IMR-90 (cell line): ENCODE results near the gene OAS3. TPM values are rescaled to one million over a fixed set of nuclear protein-coding genes. Genes with fewer than 3 reads are reported as not detected.

Experiments
- ATAC-seq: fragments of 200-7000 bp; cut with Tn5 transposase; 2 replicates; pipeline ENCODE4 v1.9.1; 2020; ENCODE audit warnings: low read depth, mild to moderate bottlenecking, moderate library complexity
- BruUV-seq: library from RNA; stranded (reverse); fragments of 400-500 nt; replicated peaks from 2 replicates; lab custom pipeline; 2021; lab: Mats Ljungman, UMichigan
- CTCF ChIA-PET: fragments of 300-600 bp; formaldehyde crosslinking; extraction: SDS; loops from one replicate; lab custom pipeline; 2021; ENCODE audit warnings: antibody characterized with exemption; lab: Yijun Ruan, JAX
- POLR2A ChIA-PET: fragments of 300-600 bp; sonication (Branson Sonifier 250); formaldehyde crosslinking; loops from one replicate; lab custom pipeline; 2022; ENCODE audit warnings: antibody characterized with exemption; ENCODE audit not compliant: unreplicated experiment; lab: Charles Lee
- DNase-seq: peaks from one replicate; pipeline ENCODE4 v3.0.0; 2013
- H2AFZ ChIP-seq: replicated peaks from 2 replicates; pipeline ENCODE3; 2013; ENCODE audit warnings: low read length, mild to moderate bottlenecking; ENCODE audit not compliant: poor library complexity
- H2AK5ac ChIP-seq: 2 replicates; pipeline ENCODE4 v1.6.1; 2013; ENCODE audit warnings: low read depth, low read length, inconsistent platforms
- H2AK9ac ChIP-seq: replicated peaks from 2 replicates; pipeline ENCODE3; 2013; ENCODE audit warnings: mild to moderate bottlenecking, low read depth, low read length, moderate library complexity; ENCODE audit not compliant: poor library complexity
- H2BK120ac ChIP-seq: 2 replicates; pipeline ENCODE4 v1.6.1; 2013; ENCODE audit warnings: low read depth, low read length, inconsistent platforms
- H2BK15ac ChIP-seq: 3 replicates; pipeline ENCODE4 v1.6.1; 2013; ENCODE audit warnings: low read depth, low read length, inconsistent platforms
- H2BK20ac ChIP-seq: 2 replicates; pipeline ENCODE4 v1.6.1; 2013; ENCODE audit warnings: low read depth, mild to moderate bottlenecking, inconsistent platforms, low read length, moderate library complexity
- H2BK5ac ChIP-seq: 2 replicates; pipeline ENCODE4 v1.6.1; 2013; ENCODE audit warnings: mild to moderate bottlenecking, low read depth, low read length, inconsistent platforms; ENCODE audit not compliant: poor library complexity, severe bottlenecking
- H3K14ac ChIP-seq: replicated peaks from 2 replicates; pipeline ENCODE4 v1.6.1; 2013; ENCODE audit warnings: low read depth, low read length, inconsistent platforms
- H3K18ac ChIP-seq: 2 replicates; pipeline ENCODE4 v1.6.1; 2013; ENCODE audit warnings: low read depth, low read length, control low read depth
- H3K23ac ChIP-seq: 2 replicates; pipeline ENCODE4 v1.6.1; 2013; ENCODE audit warnings: low read depth, low read length, inconsistent platforms
- H3K27ac ChIP-seq: 2 replicates; pipeline ENCODE4 v1.5.1; 2013; ENCODE audit warnings: mild to moderate bottlenecking, control low read depth, low read length; ENCODE audit not compliant: insufficient read depth
- H3K27me3 ChIP-seq: 2 replicates; pipeline ENCODE4 v1.6.1; 2013; ENCODE audit warnings: low read length; ENCODE audit not compliant: control insufficient read depth, insufficient read depth
- H3K36me3 ChIP-seq: 2 replicates; pipeline ENCODE4 v1.6.1; 2013; ENCODE audit warnings: low read length, mixed read lengths; ENCODE audit not compliant: control insufficient read depth, insufficient read depth
- H3K4ac ChIP-seq: 2 replicates; pipeline ENCODE4 v1.6.1; 2013; ENCODE audit warnings: low read depth, low read length, inconsistent platforms
- H3K4me1 ChIP-seq: 2 replicates; pipeline ENCODE4 v1.6.1; 2013; ENCODE audit warnings: low read length, mixed read lengths; ENCODE audit not compliant: control insufficient read depth, insufficient read depth
- H3K4me2 ChIP-seq: 2 replicates; pipeline ENCODE4 v1.6.1; 2013; ENCODE audit warnings: low read depth, mild to moderate bottlenecking, control low read depth, low read length, moderate library complexity
- H3K4me3 ChIP-seq: 2 replicates; pipeline ENCODE4 v1.5.1; 2013; ENCODE audit warnings: low read depth, mild to moderate bottlenecking, control low read depth, low read length, moderate library complexity; ENCODE audit not compliant: insufficient read depth
- H3K56ac ChIP-seq: 2 replicates; pipeline ENCODE4 v1.6.1; 2013; ENCODE audit warnings: low read length, inconsistent platforms; ENCODE audit not compliant: insufficient read depth; ENCODE audit errors: extremely low read depth
- H3K79me1 ChIP-seq, 2 experiments: 2 replicates each; pipeline ENCODE4 v1.6.1; 2013; ENCODE audit warnings: low read length in 2 of 2, inconsistent platforms in 1 of 2, low read depth in 1 of 2
- H3K9ac ChIP-seq: 2 replicates; pipeline ENCODE4 v1.6.1; 2013; ENCODE audit warnings: low read depth, low read length, control low read depth
- H3K9me1 ChIP-seq: 2 replicates; pipeline ENCODE4 v1.6.1; 2013; ENCODE audit warnings: low read length, inconsistent platforms; ENCODE audit not compliant: insufficient read depth
- H3K9me3 ChIP-seq: 2 replicates; pipeline ENCODE4 v1.6.1; 2013; ENCODE audit warnings: low read length; ENCODE audit not compliant: control insufficient read depth, insufficient read depth
- H4K20me1 ChIP-seq: 2 replicates; pipeline ENCODE4 v1.6.1; 2013; ENCODE audit warnings: low read length, inconsistent platforms; ENCODE audit not compliant: insufficient read depth
- H4K5ac ChIP-seq: 2 replicates; pipeline ENCODE4 v1.6.1; 2013; ENCODE audit warnings: mild to moderate bottlenecking, low read depth, low read length, control low read depth
- H4K8ac ChIP-seq, 2 experiments: 2 replicates each; pipeline ENCODE4 v1.6.1; 2013; ENCODE audit warnings: low read depth in 2 of 2, low read length in 2 of 2, control low read depth in 1 of 2, inconsistent platforms in 1 of 2
- H4K91ac ChIP-seq: 2 replicates; pipeline ENCODE4 v1.6.1; 2013; ENCODE audit warnings: low read depth, low read length, inconsistent platforms; ENCODE audit not compliant: insufficient read depth
- BHLHE40 ChIP-seq: fragments of 150-350 bp; IDR thresholded peaks from 2 replicates; pipeline ENCODE4 v1.6.1; 2016; ENCODE audit warnings: mild to moderate bottlenecking, low read depth, low read length
- CEBPB ChIP-seq: IDR thresholded peaks from 2 replicates; pipeline ENCODE4 v1.6.1; 2012; ENCODE audit warnings: low read depth, low read length, improper control_type of control experiment
- CHD1 ChIP-seq: IDR thresholded peaks from 2 replicates; pipeline ENCODE4 v1.6.1; 2012; ENCODE audit warnings: low read depth, low read length, improper control_type of control experiment
- MAFK ChIP-seq: IDR thresholded peaks from 2 replicates; pipeline ENCODE4 v1.6.1; 2012; ENCODE audit warnings: low read depth, low read length, improper control_type of control experiment
- MAZ ChIP-seq: IDR thresholded peaks from 2 replicates; pipeline ENCODE4 v1.6.1; 2012; ENCODE audit warnings: low read depth, mild to moderate bottlenecking, low read length, improper control_type of control experiment, moderate library complexity, borderline replicate concordance
- POLR2A ChIP-seq: IDR thresholded peaks from 2 replicates; pipeline ENCODE4 v1.6.1; 2012; ENCODE audit warnings: mild to moderate bottlenecking, low read depth, low read length
- RAD21 ChIP-seq: IDR thresholded peaks from 2 replicates; pipeline ENCODE4 v1.6.1; 2012; ENCODE audit warnings: low read length, improper control_type of control experiment
- RCOR1 ChIP-seq: IDR thresholded peaks from 2 replicates; pipeline ENCODE4 v1.6.1; 2012; ENCODE audit warnings: mild to moderate bottlenecking, low read length, improper control_type of control experiment; ENCODE audit not compliant: insufficient replicate concordance
- RFX5 ChIP-seq: IDR thresholded peaks from 2 replicates; pipeline ENCODE4 v1.8.0; 2012; ENCODE audit warnings: low read depth, mild to moderate bottlenecking, low read length, moderate library complexity
- SMC3 ChIP-seq: fragments of 150-350 bp; IDR thresholded peaks from 2 replicates; pipeline ENCODE4 v1.6.1; 2016; ENCODE audit warnings: low read depth, mild to moderate bottlenecking, antibody characterized with exemption, low read length, moderate library complexity
- WGBS, 2 experiments: methylation state at CpG; one replicate each; pipeline versions ENCODE4 v1.1.5 to v1.1.7; 2013; ENCODE audit warnings: missing lambda C conversion rate in 2 of 2; ENCODE audit not compliant: insufficient read length in 1 of 2; ENCODE audit errors: extremely low coverage in 2 of 2; 5-methylcytosine and 5-hydroxymethylcytosine counted together
- dilution Hi-C: fragments of 300-500 bp; cut with HindIII; formaldehyde crosslinking; loops from one replicate; pipeline ENCODE4 v1.14.3; 2018; ENCODE audit warnings: low sequenced_read_pairs; ENCODE audit not compliant: unreplicated experiment
- in situ Hi-C: fragments of 300-500 bp; cut with MboI; formaldehyde crosslinking; loops from 3 replicates; pipeline ENCODE4 v1.14.3; 2019; ENCODE audit warnings: low sequenced_read_pairs, inconsistent platforms, mixed read lengths
- intact Hi-C: fragments of 100-400 bp; cut with micrococcal nuclease; formaldehyde crosslinking; loops from 2 replicates; pipeline ENCODE4 v1.10.0; 2022
- polyA plus RNA-seq, 3 experiments: library from polyadenylated mRNA; depleted of rRNA; stranded (reverse); fragments of >200 nt; gene quantifications; 2 replicates each; pipeline ENCODE4 v1.2.3, GENCODE V29; 2012; ENCODE audit warnings: low replicate concordance in 1 of 3
- total RNA-seq: library from RNA; depleted of rRNA; stranded (reverse); fragments of >200 nt; gene quantifications from 2 replicates; pipeline ENCODE4 v1.2.3, GENCODE V29; 2012
- TF ChIP-seq, protein P1 (sequence below): fragments of 150-350 bp; IDR thresholded peaks from 2 replicates; pipeline ENCODE4 v1.6.1; 2017; ENCODE audit warnings: mild to moderate bottlenecking, antibody characterized with exemption, low read length, low read depth
- TF ChIP-seq, protein P2 (sequence below): conservative IDR thresholded peaks from 2 replicates; pipeline ENCODE4 v1.5.1; 2012; ENCODE audit warnings: mild to moderate bottlenecking, low read depth, low read length, improper control_type of control experiment

The OAS3 gene
- total and polyA plus RNA-seq, 2 of the 4 experiments (the other 2 are of a cell fraction), result 4.1 to 7.8 TPM

DNA sequence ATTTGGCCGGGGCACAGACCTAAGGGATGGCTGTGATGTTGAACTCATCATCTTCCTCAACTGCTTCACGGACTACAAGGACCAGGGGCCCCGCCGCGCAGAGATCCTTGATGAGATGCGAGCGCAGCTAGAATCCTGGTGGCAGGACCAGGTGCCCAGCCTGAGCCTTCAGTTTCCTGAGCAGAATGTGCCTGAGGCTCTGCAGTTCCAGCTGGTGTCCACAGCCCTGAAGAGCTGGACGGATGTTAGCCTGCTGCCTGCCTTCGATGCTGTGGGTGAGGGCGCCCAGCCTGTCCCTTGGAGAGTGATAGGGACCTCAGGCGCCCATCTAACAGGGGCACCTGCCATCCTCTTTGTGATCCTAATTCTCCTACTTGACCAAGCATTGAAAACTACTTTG is 12.4 kb downstream of the OAS3 start:
- no peak overlapping the region for H3K23ac ChIP-seq
- no peak overlapping the region for H3K18ac ChIP-seq
- H2AFZ ChIP-seq, result no peak overlapping the region
- H4K20me1 ChIP-seq, result no peaks in the 10 kb centered on the region
- no peak overlapping the region for H4K91ac ChIP-seq
- H2BK20ac ChIP-seq, result no peak overlapping the region
- H2AK5ac ChIP-seq, result no peak overlapping the region
- H3K9me1 ChIP-seq, result no peaks in the 10 kb centered on the region
- no peak overlapping the region for H2AK9ac ChIP-seq
- H3K14ac ChIP-seq, result no peak overlapping the region
- intact Hi-C loops (no loop called here), in situ Hi-C loops (no loop called here), dilution Hi-C loops (no loop called here)
- WGBS, 2 experiments, result 97% methylated on average over 7 of the region's 11 CpGs; no CpG with 5 or more reads in 1 of the 2 experiments
- no peaks in the 10 kb centered on the region for H3K9me3 ChIP-seq
- H4K8ac ChIP-seq, result no peak overlapping the region
- CTCF ChIA-PET, result interaction anchor here (1.7 kb wide), 1 partner anchor 42 kb away, joined by 4 read pairs; no protein-coding TSS in a partner anchor
- no peaks in the 10 kb centered on the region for H3K79me1 ChIP-seq
- BruUV-seq, result no TSS peak
- no peak overlapping the region for H3K9ac ChIP-seq
- no peak overlapping the region for H3K27ac ChIP-seq
- no peaks in the 10 kb centered on the region for H3K36me3 ChIP-seq
- no peaks in the 10 kb centered on the region for H3K4me1 ChIP-seq
- POLR2A ChIA-PET, result no interaction called here
- H4K5ac ChIP-seq, result no peak overlapping the region
- H3K4me3 ChIP-seq, result no peak overlapping the region
- DNase-seq (no peak), ATAC-seq (no peak)
- H3K27me3 ChIP-seq, result no peaks in the 10 kb centered on the region
- no peak overlapping the region for H2BK5ac ChIP-seq
- H3K4ac ChIP-seq, result no peak overlapping the region
- no peak overlapping the region for H3K56ac ChIP-seq
- H3K4me2 ChIP-seq, result no peak overlapping the region
- no peak overlapping the region for H2BK15ac ChIP-seq
- no peak overlapping the region for H2BK120ac ChIP-seq
- TF ChIP-seq RAD21 (no peak), MAZ (no peak), CEBPB (no peak), MAFK (no peak), SMC3 (no peak), CHD1 (no peak), RFX5 (no peak), BHLHE40 (no peak), RCOR1 (no peak), POLR2A (no peak)
- TF ChIP-seq, protein P1, sequence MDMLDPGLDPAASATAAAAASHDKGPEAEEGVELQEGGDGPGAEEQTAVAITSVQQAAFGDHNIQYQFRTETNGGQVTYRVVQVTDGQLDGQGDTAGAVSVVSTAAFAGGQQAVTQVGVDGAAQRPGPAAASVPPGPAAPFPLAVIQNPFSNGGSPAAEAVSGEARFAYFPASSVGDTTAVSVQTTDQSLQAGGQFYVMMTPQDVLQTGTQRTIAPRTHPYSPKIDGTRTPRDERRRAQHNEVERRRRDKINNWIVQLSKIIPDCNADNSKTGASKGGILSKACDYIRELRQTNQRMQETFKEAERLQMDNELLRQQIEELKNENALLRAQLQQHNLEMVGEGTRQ, result no peak
- TF ChIP-seq, protein P2, sequence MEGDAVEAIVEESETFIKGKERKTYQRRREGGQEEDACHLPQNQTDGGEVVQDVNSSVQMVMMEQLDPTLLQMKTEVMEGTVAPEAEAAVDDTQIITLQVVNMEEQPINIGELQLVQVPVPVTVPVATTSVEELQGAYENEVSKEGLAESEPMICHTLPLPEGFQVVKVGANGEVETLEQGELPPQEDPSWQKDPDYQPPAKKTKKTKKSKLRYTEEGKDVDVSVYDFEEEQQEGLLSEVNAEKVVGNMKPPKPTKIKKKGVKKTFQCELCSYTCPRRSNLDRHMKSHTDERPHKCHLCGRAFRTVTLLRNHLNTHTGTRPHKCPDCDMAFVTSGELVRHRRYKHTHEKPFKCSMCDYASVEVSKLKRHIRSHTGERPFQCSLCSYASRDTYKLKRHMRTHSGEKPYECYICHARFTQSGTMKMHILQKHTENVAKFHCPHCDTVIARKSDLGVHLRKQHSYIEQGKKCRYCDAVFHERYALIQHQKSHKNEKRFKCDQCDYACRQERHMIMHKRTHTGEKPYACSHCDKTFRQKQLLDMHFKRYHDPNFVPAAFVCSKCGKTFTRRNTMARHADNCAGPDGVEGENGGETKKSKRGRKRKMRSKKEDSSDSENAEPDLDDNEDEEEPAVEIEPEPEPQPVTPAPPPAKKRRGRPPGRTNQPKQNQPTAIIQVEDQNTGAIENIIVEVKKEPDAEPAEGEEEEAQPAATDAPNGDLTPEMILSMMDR, result no peak
